DND-41 (cell line): Measurements from ENCODE around the gene ZNF536.

ENCODE experiments used
- EZH2 ChIP-seq: IDR thresholded peaks from 3 replicates; pipeline ENCODE4 v1.6.1; 2012; ENCODE audit warnings: borderline replicate concordance, low read depth, mild to moderate bottlenecking, moderate library complexity, low read length, inconsistent platforms; ENCODE audit not compliant: severe bottlenecking
- TF ChIP-seq, protein P1 (sequence below): IDR thresholded peaks from 2 replicates; pipeline ENCODE4 v1.5.1; 2012; ENCODE audit warnings: borderline replicate concordance, low read length, moderate library complexity, mild to moderate bottlenecking; ENCODE audit not compliant: poor library complexity, severe bottlenecking; ENCODE audit errors: extremely low read depth

- TF ChIP-seq, protein P1, sequence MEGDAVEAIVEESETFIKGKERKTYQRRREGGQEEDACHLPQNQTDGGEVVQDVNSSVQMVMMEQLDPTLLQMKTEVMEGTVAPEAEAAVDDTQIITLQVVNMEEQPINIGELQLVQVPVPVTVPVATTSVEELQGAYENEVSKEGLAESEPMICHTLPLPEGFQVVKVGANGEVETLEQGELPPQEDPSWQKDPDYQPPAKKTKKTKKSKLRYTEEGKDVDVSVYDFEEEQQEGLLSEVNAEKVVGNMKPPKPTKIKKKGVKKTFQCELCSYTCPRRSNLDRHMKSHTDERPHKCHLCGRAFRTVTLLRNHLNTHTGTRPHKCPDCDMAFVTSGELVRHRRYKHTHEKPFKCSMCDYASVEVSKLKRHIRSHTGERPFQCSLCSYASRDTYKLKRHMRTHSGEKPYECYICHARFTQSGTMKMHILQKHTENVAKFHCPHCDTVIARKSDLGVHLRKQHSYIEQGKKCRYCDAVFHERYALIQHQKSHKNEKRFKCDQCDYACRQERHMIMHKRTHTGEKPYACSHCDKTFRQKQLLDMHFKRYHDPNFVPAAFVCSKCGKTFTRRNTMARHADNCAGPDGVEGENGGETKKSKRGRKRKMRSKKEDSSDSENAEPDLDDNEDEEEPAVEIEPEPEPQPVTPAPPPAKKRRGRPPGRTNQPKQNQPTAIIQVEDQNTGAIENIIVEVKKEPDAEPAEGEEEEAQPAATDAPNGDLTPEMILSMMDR: no peak
- no peak for TF ChIP-seq EZH2
Observed at GRCh38 chr19:30564551-30565011, 192.4 kb downstream of the ZNF536 start.
